GM18868 (cell line): ENCODE measurements around the gene HAUS7.

Experiments
- ATAC-seq: cut with Tn5 transposase; IDR thresholded peaks from one replicate; pipeline ENCODE4 v1.9.1; 2021; ENCODE audit warnings: mild to moderate bottlenecking, moderate library complexity; ENCODE audit not compliant: unreplicated experiment

Gene HAUS7

GRCh38 chrX:153457136-153457825 is 13.1 kb downstream of the HAUS7 start:
- no peak for ATAC-seq

GRCh38 chrX:153456704-153457103 is 13.7 kb downstream of the HAUS7 start:
- ATAC-seq = no peak

DNA sequence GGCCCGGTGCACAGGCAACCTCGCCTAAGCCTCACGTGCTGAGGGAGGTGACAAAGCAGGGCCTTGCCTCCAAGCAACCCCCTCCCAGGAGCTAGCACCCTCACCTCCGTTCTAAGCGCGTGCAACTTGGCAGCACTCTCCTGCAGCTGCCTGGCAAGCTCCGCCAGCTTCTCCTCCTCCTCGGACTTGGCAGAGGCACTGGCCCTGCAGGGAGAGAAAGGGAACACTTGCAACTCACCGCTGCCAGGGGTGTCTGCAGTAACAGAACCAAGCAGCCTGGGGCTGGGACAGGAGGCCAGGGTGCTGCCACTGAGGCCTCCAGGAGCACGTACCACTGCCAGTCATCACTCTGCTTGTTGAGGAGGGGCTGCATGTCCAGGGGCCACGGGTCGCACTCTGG is 14.2 kb downstream of the HAUS7 start:
- ATAC-seq = no peak

DNA sequence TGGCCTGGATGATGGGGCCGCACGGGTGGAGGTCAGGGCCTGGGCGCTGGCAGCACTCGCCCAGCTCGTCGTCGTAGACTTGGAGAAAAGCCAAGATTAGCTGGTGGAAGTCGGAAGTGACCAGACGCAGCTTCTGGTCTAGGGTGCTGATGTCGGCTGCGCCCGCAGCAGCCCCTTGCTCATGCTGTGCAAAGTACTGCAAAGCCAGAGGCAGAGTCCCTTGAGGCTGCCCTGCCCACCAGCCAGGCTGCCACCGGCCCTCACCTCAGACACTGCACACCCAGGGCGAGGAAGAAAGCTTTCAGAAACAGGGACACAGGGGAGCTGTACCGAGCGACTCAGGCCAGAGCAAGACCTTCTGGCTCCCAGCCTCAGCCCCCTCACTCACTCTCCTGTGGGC is 14.8 kb downstream of the HAUS7 start:
- no peak for ATAC-seq

- no peak for ATAC-seq
Measured at GRCh38 chrX:153454901-153455550, 15.3 kb downstream of the HAUS7 start.

DNA sequence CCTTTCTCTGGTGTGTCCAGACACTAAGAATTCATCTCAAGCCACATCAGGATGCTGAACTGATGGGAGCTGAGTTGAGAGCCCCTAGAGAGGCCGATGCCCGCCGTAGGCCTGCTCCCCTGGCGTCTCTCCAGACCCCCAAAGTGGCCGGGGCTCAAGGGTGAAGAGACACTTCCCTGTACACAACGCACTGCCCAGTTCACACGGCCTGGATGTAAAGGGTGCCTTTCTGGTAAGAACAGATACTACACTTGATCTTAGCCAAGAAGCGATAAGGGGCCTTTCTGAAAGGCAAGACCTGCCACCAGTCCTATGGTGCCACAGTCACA is 19.5 kb downstream of the HAUS7 start:
- ATAC-seq = no peak

DNA sequence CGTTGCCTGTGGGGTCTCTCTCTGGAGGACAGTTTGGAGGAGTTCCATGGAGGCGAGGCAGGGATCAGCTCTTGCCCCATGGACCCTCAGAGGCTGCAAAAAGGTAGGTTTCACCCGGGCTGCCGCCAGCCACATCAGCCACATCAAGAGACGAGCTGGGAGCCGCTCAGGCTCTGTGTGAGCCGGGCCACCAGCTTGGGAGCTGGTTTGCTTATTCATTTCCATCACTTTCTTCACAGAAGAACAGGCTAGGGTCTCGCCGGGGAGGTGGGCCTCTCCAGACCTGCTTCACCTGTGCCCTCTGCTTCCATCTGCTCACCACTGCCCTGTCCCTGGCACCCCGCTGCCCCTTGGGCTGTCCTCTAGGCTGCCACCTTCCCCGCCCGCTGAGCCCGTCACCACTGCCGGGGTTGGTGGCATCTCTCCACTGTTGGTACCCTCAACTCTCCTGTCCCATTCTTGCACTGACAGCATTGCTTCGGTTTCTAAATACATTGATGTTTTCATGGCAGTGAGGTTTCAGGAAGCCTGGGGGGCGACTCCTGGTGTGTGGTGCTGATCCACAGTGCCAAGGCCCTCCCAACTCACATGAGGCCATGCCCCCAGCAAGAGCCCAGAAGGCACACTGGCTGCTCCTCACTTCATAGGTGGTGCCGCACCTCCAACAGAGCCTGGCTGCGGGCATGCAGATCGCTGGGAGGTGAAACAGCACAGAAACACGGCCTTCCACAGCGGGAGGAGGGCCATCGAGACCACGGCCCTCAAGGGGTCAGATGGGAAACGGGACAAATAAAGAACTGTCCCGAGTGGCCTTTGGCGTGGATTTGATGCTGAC is 20.0 kb downstream of the HAUS7 start:
- ATAC-seq = no peak

GRCh38 chrX:153449368-153450113 is 20.8 kb downstream of the HAUS7 start:
- ATAC-seq = no peak

DNA sequence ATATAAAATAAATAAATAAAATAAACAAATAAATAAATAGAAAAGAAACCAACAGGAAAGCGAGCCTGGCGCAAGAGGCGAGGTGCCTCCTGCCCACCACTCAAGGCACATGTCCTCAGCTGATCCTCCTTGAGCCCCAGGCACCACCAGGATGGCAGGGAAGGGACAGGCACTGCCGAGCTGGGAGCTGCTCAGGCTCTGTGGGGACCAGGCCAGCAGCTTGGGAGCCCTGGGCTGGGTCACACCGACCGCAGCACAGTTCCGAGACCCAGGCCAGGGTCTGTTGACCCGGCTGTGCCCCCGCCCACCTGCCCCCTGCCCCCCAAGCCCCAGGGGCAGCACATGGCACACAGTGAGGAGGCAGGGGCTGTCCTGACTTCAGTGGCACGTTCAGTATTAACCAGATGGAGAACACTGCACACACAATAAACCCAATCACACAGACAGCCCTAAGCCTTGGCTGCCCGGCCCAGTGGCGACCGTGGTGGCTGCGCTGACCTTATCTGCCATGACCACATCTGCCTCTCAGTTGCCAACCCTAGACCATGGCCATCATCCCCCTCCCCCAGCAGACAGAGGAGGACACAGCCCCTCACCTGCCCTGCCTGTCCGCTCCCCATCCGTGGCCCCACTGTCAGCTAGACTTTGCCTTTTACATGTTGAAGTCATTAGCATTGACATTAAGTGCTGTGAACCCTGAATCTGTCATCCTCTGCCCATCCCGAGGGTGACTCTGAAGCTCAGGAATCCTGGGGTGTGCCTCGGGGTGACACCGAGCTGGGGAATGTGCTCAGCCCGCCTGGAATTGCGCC is 21.6 kb downstream of the HAUS7 start:
- no peak for ATAC-seq

DNA sequence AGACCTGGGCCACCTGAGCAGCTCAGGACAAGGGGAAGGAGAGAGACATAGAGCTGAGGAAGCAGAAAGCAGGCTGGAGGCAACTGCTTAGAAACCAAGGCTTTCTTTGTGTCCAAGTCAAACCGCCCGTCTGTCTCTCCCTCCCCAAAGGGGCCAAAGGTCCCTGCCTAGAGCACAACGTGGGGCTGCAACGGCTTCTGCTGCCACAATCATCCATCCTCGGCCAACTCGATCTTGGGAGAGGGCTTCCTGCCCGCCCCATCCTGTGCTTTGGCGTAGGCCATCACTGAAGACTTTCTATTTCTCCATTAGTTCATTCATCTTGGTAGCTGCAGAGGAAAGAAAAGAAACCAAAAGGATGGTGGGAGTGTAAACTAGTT is 22.8 kb downstream of the HAUS7 start:
- ATAC-seq = no peak

- ATAC-seq = no peak
Measured at GRCh38 chrX:153446950-153447580, 23.3 kb downstream of the HAUS7 start.

DNA sequence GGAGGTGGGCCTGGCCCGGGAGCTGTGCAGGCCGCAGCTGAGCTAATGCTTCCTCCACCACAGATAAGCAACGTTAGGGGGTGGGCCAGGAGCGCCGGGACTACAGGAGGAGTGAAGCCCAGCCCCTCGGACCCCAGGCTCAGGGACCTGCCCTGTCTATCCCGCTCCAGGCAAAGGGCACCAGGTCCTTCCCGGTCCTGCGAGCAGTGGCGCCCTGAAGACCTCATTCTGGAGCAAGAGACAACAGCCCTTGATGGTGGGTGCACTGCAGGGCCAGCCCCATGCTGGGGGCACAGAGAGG is 23.8 kb downstream of the HAUS7 start:
- no peak for ATAC-seq

DNA sequence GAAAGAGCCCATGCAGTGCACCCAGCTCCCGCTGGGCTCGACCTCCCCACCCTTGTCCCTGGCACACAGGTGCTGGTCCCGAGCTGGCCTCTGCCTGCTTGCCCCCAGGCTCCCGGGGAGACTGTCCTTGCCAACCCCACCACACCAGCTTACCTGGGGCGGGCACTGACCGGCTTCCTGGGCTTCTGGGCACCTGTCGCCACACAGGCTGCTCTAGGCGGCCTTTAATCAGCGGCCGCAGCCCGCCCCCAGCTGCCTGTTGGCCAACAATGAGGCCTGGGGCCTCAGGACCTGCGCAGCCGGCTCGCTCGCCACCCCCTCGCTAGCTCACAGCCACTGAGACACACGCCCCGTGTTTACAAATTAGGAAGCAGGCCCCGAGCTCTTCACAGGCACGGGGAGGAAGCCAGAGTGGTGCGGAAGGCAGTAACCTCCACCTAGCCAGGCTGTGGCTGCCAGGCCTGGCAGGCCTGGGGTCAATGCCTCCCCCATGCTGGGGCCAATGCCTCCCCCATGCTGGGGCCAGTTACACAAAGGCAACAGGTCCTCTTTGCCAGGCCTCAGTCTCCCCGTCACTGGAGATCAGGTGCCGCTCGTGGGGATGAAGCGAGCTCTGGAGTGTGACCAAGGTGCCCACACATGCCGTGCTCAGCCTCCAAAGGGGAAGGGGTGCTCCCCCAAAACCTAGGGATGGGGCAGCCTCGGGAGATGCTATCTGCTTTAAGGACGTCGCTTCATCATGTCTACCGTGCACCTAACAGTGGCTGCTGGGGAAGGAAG is 24.3 kb downstream of the HAUS7 start, which contains the start of gene TREX2:
Gene TREX2 (minus strand): TSS at position 201 of the 780 bp plus-strand sequence. CDS start 626 bp downstream, outside the sequence.
- ATAC-seq = no peak

- no peak for ATAC-seq
Measured at GRCh38 chrX:153445106-153445855, 25.1 kb downstream of the HAUS7 start.

- no peak for ATAC-seq
Measured at GRCh38 chrX:153444333-153445011, 25.9 kb downstream of the HAUS7 start.

GRCh38 chrX:153443476-153444332 is 26.7 kb downstream of the HAUS7 start:
- no peak for ATAC-seq

- no peak for ATAC-seq
Measured at GRCh38 chrX:153442463-153442862, 27.9 kb downstream of the HAUS7 start.
